ENCODE data around the gene ARHGAP15.

ARHGAP15 gene

DNA sequence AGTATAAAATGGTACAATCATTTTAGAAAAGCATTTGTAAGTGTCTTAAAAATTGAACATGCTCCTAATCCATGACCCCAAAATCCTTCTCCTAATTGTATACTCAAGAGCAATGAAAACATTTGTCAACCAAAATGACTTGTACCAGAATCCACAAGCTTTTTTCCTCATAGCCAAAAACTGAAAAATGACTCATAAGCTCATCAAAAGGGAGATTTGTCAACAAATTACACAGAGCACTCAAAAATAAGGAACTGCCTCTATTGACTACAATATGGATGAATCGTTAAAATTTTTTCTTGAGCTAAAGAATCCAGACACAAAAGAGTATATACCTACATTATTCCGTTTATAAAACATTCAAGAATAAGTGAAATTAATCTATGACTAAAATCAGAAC is 544.8 kb downstream of the ARHGAP15 start:
- DNase-seq: no peak

DNA sequence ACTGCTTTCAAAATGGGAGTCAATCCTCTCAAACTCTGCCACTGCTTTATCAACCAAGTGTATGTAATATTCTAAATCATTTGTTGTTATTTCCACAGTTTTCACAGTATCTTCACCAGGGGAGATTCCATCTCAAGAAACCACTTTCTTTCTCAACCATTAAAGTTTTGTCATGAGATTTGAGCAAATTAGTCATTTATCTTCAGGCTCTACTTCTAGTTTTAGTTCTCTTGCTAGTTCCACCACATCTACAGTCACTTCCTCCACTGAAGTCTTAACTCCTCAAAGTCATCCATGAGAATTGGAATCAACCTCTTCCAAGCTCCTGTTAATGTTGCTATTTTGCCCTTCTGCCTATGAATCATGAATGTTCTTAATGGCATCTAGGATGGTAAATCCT is 545.8 kb downstream of the ARHGAP15 start:
- DNase-seq: no peak

DNA sequence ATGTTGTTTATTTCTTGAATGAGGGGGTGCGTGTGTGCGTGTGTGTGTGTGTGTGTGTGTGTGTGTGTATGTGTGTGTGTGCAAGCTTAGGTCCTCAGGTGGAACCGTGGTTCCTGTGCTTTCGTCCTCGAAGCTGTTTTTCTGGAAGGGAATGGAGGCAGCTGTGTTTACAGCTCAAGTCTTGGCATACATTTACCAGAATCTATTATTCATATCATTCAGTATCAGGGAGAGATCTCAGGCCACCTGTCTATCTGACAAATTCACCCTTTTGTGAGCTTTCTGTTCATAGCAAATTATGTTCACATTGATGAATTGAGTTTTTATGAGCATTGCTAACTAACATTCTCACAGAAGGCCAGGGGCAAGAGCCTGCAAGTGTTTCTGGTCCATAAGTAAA is 550.4 kb downstream of the ARHGAP15 start:
- no peak for DNase-seq

DNA sequence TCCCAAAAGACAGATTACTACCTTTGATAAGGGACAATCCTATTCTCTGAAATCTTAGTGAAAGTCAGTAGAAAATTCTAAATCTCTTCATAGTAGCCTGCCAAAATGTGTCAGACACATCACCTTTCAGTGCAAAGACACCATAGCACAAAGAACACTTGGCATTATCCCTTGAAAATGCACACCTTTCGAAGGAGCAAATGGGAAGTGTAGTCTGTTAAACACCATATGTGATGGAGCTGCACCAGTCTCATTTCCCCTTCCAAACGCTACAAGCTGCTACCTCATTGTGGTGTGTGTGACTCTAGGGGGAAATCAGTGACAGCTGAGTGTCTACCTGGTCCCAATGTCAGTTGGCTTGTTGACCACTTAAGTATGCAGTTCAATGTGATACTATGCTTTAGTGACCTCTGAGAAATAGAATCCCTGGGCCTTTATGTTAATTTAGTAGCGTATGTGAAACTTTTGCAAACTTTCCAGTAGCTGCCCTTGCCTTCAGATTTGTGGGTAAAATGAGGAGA is 551.7 kb downstream of the ARHGAP15 start:
- no peak for DNase-seq

DNA sequence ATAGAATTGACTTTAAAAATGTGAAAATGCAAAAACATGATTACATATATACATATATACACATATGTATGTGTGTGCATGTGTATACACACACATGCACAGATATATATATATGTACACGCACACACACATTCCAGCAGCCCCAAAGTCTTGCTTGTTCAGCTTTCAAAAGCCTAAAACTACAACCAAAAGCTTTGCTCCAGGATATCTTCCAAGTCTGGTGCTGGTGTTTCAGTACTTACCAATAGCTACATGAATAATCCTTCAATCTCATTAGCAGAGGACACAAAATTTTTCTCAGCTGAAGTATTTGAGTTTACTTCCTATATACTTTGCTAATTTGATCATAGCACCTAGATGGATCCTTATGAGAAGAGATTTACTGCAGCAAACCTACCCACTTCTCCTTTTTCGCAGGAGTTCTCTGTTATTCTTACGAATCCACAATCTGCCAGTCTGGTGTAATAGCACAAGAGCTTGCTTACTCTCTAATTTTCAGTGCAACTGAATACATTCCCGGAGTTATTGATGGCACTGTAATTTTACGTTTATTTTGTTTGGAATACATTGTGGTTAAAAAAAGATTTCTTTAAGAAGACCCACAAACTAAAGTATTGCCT is 553.3 kb downstream of the ARHGAP15 start:
- no peak for DNase-seq

DNA sequence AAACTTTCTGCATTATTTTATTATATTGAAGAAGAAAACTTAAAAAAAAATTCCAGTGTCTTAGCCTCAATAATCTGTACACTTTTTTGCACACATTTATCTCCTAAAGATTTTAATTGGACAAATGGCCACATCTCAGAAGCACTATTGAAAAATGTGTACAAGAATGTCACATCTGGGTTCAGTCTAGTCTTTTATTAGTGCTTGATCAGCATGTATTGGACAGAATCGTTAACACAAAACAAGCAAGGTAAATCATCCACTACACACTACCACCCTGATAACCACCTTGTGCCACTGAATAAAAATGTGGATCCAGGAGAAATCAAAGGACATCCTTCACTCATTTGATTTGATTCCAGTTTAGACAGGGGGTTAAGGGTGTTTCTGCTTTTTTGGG is 554.8 kb downstream of the ARHGAP15 start:
- no peak for DNase-seq

DNA sequence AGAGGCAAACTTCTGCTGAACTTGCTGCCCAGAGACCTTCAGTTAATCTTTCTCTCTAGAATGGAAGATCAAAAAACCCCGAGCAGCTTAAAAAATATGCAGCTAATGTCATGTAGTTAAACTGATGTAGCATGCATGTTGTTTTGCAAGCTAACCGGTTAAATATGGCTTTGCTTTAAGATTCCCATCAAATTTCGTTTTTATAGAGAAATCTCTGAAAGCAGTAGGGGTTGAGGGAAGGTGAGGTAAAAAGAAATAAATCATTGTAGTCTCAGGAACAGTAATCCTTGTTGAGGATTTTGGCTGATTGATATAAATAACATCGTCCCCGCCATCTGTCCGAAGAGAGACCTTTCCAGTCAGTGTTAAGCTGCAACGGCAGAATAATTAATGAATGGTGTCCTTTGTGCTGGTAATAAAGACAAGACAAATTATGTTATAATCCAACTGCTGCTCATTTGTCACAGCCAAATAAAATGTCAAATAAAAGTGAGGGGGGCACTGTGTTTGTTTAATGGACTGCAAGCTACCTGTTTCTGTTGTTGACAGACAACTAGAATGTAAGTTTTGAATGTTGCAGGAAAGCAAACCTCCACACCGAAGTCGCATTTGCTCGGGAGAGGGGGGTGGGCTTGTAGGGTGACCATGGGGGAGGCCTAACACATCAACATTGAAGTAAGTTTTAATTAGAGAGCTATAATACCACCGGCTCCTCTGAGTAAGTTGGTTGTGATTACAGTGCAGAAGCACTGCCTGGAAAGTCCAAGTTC is 555.5 kb downstream of the ARHGAP15 start:
- DNase-seq: no peak

DNA sequence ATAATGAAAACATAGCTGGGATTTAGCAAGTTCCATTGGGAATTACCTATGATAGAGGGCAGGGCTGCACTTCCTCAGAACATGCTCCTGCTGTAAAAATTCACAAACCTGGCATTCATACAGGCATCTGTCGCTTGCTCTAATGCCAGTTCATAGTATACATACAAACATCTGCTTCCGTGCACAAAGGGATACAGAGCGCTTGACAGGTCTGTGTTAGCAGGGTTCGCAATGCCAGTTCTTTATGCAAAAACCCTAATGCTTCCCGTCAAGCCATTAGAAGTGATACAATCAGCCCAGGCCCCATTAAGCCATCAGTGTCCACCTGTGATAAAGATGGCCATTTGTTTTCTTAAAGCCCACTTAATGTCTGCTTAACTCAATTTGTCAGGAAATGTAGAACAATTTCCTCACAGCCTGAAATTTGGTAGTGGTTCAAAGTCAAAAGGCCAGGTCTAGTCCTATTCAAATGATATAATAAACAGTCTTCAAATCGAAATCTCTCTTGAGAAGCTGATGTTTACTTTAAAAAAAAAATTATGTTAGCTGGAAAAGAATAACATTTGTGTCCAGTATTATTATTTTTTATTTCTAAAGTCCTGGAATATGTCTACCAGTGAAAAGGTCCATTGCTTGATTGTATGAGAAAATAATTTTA is 556.3 kb downstream of the ARHGAP15 start:
- DNase-seq: no peak

DNA sequence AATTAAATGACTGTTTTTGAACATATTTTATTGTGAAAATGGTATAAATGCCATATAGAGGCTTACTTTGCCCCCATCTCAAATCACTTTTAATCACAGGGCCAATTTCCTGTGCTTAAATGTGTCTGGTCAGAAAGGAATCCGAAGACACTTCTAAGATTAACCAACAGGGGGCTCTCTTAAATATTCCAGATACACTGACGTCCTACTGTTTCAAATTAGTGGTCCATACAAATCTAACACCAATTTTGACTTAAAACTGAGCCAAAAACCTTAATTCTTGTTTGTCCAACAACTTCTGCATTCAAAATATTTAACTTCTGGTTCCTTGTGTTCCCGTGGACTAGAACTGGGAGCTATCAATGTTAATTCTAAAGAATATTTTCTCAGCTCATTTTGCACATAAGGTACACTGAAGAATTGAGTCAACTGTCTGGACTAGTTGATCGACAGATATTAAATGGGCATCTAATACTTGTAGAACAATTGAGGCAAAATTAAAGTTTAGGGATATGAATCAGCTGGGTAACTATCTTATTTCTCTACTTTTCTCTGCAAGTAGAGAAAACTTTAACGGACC is 557.5 kb downstream of the ARHGAP15 start:
- peak in 1 of 2 donors; percentile 39 for DNase-seq

DNA sequence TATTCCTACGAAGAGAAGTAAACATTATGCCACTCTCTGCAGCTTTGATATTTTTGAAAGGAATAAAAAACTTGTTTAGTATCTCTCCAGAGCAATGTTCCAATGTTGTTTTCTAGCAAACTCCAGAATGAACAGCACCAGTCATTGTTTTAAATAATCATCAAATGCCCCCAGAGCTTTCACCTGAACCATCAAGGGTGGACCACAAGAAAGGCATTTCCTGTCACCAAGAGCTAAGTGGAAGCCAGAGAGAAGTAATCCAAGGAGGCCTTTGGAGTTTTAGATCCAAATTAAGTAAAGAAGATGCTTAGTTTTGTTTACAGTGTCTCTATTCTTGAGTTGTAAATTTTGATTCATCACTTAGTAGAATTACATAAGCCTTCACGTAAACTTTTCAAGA is 559.0 kb downstream of the ARHGAP15 start:
- no peak for DNase-seq

DNA sequence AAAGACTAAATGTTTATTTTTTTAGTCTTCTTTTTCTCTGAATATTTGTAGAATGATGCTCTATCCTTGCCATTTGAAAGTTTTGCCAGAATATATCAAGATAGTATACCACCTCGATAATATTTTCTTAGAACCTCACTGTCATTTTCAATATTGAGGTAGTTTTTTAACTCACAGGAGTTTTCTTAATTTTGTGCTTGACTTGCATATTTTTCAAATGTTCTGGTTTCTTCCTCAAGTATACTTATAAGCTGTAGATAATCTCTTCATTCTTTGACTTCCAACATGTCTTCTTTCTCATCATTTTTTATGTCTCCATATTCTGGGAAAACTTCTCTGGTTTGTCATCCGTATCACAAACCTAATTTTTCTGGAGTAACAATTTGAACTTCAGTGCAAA is 559.6 kb downstream of the ARHGAP15 start:
- no peak for DNase-seq

DNA sequence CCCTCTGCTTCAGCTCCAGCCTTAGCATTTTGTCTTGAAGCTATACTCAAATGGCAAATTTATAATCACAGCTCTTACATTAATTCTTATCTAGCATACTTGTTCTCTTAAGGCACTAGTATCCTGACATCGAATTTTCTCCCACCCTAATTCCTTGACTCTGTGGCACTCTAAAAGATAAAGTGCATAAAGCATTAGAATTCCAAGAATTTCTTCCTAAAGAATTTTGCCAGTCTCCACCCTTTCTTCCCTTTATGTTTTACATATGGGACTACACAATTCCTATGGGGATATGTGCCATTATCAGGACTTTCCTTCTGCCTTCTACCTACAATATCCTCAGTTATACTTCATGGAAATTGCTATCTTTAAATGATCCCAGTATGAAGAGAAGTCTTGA is 560.3 kb downstream of the ARHGAP15 start:
- DNase-seq: no peak

DNA sequence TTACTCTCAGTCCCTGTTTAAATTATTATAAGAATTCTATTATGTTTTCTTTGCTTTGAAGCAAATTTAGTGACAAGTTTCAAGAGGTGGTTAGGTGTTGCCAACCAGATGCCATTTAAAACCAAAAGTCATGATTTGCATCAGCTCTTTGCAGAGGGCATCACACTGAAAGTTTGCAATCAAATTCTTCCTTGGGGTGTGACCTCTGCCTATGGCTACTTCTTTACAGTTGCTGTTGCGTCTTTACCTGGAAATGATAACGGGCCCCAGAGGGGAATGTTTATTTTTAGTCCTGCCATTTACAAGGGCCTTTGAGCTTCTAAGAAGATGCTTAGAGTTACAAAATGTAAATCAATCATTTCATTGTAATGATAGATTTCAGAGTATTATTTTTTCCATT is 561.0 kb downstream of the ARHGAP15 start:
- DNase-seq: no peak

DNA sequence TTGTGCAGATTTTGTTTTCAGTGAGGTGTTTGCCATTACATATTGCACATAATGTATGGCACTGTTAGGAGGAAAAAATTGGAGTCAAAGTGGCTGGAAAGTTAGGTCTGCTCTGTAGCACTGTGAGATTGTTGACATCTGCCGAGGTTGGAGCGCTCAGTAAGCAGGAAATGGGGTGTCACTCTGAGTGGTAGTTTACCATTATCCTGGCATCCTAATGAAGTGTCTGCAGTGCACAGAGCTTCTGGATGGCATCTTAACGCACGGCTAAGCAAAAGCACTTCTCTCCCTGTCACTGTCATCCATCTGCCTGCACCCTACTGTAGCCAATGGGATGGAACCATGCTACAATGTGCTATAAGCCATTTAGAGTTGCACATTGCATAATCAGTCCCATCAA is 561.9 kb downstream of the ARHGAP15 start:
- no peak for DNase-seq

DNA sequence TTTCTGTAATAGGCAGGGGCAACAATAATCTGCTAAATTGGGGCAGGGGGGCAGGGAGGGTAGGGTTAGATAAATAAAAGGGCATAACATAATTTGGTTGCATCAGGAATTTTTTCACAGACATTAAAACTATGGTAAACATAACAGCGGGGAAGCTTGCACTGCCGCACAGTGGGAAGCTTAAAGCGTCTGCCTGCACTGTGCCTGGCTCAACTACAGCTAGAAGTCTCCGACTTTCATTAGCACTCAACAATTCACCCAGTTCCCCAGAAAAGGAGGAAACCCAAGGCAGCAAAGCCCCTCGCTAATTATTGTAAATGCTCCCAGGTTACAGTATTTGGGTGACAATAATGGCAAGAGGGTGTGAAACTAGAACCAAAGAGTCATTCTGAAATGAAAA is 562.9 kb downstream of the ARHGAP15 start:
- no peak for DNase-seq

DNA sequence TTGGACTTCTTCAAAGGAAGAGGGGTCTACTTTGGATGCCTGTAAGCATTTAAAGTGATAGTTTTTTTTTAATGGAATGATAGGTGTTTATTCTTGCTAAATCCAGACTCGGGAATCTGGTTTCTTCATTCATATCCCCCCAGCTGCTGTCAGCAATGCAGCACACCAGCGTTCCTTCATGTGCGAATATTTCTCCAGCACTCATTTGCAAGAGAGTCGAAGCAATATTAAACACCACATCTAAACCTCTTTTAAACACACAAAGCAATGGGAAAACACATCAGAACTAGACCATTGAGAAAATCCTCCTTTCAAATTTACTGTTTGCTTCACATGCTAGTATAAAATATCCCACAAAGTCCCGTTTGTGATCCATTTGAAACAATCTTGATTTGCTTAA is 563.7 kb downstream of the ARHGAP15 start:
- DNase-seq: no peak

DNA sequence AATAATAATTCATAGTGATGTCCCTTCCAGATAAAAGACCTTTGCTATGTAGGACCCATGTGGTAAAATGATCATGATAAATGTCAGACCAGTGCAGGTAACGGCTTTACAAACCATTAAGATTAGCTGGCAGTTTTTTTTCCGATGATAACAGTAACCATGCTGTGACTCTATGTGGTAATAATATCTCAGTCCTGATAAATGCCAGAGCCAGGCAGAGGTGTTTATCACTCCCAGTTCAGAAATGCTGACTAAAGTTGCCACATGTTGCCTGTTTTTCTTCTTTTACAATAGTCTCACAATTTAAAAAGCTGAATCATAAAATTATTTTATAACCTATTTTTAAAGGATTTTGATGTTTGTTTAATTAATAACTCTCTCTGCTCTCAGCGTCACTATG is 565.1 kb downstream of the ARHGAP15 start:
- DNase-seq: no peak

DNA sequence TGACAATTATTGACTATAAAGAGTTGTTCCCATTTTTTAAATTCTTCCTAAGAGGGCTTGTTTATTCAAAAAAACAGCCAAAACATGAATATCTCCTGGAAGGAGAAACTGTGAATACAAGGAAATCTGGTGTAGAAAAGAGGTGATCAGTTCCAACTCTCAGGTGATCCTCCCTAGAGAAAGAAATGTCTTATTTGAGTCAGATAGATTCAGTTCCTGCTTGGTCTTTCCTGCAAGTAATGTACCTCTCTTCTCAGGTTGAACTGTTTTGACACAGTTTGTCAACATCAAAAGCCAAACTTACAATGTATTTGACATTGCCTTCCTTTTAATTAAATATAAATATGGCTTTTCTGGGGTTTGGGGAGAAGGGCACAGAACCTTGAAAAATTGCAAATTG is 567.4 kb downstream of the ARHGAP15 start:
- DNase-seq: no peak

DNA sequence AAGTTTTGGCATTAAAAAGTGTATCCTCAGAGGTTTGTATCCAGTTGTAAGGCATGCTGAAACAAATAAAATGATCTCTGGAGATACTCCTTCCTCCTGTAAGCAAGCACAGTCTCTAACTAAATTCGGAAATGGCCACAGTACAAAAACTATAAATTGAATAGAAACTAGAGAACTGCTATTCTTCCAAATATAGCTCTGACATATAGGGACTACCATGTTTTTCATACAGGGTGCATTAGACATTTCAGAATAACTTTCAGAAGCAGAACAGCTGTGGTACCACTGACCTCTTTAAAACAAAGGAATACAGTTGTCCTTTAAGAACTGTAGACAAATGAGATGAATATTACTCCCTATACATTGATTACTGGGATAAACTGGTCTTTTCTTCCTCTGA is 568.5 kb downstream of the ARHGAP15 start:
- no peak for DNase-seq

DNA sequence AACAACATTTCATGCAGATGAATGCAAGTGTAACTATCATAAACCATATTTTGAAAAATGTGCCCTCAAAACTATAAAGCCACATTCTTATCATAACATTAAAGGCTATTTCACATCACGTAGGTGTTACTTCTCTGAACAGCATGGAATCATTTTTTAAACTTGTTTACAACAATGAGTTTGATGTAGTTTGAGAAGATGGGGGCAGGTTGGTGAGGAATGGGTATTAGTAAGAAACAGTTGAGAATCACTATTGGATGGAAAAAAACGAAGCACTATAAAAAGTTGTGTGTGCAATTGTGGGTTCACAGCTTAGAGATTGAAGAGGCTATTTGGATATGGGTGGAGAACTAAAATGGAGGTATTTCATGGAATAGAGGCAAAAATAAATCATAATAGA is 569.1 kb downstream of the ARHGAP15 start:
- DNase-seq: no peak

DNA sequence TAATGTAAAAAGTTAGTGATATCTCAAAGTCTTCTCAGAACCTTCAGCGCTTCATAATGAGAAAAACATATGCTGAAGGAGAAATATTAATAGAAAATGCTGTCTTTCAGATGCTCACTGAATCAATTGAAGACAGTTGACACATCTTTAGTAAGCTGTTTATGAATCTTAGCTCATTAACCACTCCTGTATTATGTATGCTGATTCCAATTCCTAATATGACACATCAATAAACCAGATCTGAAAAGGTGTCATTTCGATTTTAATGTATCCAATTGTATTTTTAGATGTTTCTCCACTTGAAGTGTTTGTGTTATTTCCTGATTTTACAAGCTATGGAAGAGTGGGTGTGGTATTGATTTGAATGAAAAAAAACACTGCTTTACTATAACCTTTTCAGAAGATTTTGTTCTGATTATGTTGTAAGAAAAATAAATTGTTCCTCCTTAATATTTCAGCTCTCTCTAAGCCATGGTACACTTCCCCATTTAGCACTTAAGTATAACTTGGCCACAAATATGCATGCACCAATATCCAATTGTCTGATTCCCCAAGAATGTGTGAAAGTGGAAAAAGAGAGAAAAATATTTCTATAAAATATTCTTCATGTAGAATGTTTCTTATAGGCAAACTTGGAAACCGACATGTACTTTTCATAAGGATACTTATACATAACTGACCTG is 569.8 kb downstream of the ARHGAP15 start:
- no peak for DNase-seq

DNA sequence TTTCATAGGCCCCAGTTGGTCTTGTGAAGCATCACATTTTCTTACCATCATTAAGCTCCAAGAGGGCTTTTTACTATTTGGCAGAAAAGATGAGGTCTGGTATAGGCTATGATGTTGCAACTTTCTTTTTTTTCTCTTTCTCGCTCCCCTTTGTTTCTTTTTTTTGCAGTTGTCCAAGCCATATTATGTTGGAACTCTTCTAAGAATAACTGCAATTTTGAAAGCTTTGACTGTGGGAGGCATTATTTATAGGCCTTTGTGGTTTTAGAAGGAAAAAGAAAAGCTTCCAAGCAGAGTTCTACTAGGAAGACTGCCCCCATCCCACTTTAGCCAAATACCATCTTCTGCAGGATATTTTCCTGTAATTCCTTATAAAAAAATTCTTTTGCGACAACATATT is 571.6 kb downstream of the ARHGAP15 start:
- no peak for DNase-seq

DNA sequence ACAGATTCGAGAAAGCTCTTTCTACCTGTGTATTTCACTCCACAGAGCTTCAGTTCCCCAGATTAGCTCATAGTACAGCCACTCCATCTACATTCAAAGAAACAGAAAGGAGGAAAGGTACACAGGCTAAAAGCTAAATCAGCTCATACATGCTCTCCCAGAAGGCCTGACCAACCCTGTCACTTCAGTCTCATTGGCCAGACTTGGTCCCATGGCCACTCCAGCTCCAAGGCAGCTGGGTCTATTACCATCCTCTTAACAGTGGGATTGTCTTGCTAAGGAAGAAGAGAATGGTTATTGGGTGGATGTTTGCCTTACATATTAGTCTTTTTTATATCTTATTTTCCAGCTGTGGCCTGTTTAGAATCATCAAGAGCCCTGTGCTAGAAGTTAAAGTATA is 572.6 kb downstream of the ARHGAP15 start:
- no peak for DNase-seq
